ENCODE data around the gene ZNF100.
"Not testable (repeated sequence)": the region's sequence is repeated elsewhere in the genome, so short reads cannot be mapped to it uniquely, and the experiment has no call there.

Gene ZNF100

GRCh38 chr19:21786936-21787335 lies 19.6 kb upstream of the ZNF100 start:
- H3K9me3 ChIP-seq (replicated peaks in 1 of 2; ENCODE audit: control insufficient read depth in 2 of 2, insufficient read depth in 1 of 2, low read depth in 1 of 2, low read length in 2 of 2): peaks cover 0 to 4% of the 10 kb centered on the region in 2 donors
- no peak for DNase-seq (ENCODE audit: low spot score)
- no peaks in the 10 kb centered on the region for H3K36me3 ChIP-seq (replicated peaks in 1 of 2; ENCODE audit: control insufficient read depth in 2 of 2, insufficient read depth in 2 of 2, low read length in 2 of 2)
- no peak overlapping the region for H3K23ac ChIP-seq (ENCODE audit: low read depth, low read length, poor library complexity)
- no peak overlapping the region for H4K8ac ChIP-seq (ENCODE audit: low read depth, low read length)
- H3K9ac ChIP-seq (ENCODE audit: low read depth, low read length, poor library complexity): no peak overlapping the region
- H3K4ac ChIP-seq (ENCODE audit: low read length): no peak overlapping the region
- H4K91ac ChIP-seq (ENCODE audit: low read depth, low read length, poor library complexity): no peak overlapping the region
- H2BK5ac ChIP-seq (ENCODE audit: low read length): no peak overlapping the region
- H3K14ac ChIP-seq (ENCODE audit: low read length): no peak overlapping the region
- no peak overlapping the region for H3K27ac ChIP-seq (replicated peaks; ENCODE audit: low read length)
- WGBS, 2 donors (ENCODE audit: extremely low coverage in 2 of 2, insufficient read length in 2 of 2, insufficient replicate concordance in 1 of 2): no CpG with 5 or more reads among the region's 3 CpGs
- H3K4me3 ChIP-seq (ENCODE audit: low read length in 2 of 2): no peak overlapping the region
- no peak overlapping the region for H2BK15ac ChIP-seq (ENCODE audit: low read length)
- no peaks in the 10 kb centered on the region for H3K27me3 ChIP-seq (ENCODE audit: control insufficient read depth in 3 of 3, insufficient read depth in 3 of 3, low read depth in 1 of 3, low read length in 3 of 3)
- no peaks in the 10 kb centered on the region for H3K4me1 ChIP-seq (ENCODE audit: control insufficient read depth in 2 of 2, insufficient read depth in 1 of 2, low read depth in 1 of 2, low read length in 2 of 2)
- no peak overlapping the region for H2BK120ac ChIP-seq (ENCODE audit: low read depth, low read length)
- no peaks in the 10 kb centered on the region for H3K79me1 ChIP-seq (ENCODE audit: low read depth, low read length)
- H2BK12ac ChIP-seq (ENCODE audit: low read length): no peak overlapping the region
- no peak overlapping the region for H3K4me2 ChIP-seq (ENCODE audit: insufficient read depth, low read length, poor library complexity, severe bottlenecking)
- no peak overlapping the region for H2AK5ac ChIP-seq (ENCODE audit: low read depth, low read length)
- no peak overlapping the region for H2AFZ ChIP-seq (ENCODE audit: low read length)
- H3K18ac ChIP-seq (ENCODE audit: low read length): no peak overlapping the region

DNA sequence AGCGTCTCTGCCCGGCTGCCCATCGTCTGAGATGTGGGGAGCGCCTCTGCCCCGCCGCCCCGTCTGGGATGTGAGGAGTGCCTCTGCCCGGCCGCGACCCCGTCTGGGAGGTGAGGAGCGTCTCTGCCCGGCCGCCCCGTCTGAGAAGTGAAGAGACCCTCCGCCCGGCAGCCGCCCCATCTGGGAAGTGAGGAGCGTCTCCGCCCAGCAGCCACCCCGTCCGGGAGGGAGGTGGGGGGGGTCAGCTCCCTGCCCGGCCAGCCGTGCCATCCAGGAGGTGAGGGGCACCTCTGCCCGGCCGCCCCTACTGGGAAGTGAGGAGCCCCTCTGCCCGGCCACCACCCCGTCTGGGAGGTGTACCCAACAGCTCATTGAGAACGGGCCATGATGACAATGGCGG lies 8.4 kb upstream of the ZNF100 start:
- H3K4me3 ChIP-seq (ENCODE audit: low read length in 2 of 2); H3K79me1 ChIP-seq (ENCODE audit: low read depth, low read length); H3K36me3 ChIP-seq (replicated peaks in 1 of 2; ENCODE audit: control insufficient read depth in 2 of 2, insufficient read depth in 2 of 2, low read length in 2 of 2); H3K9me3 ChIP-seq (replicated peaks in 1 of 2; ENCODE audit: control insufficient read depth in 2 of 2, insufficient read depth in 1 of 2, low read depth in 1 of 2, low read length in 2 of 2); H2BK15ac ChIP-seq (ENCODE audit: low read length); H2AFZ ChIP-seq (ENCODE audit: low read length); H2BK12ac ChIP-seq (ENCODE audit: low read length); H3K27me3 ChIP-seq (ENCODE audit: control insufficient read depth in 3 of 3, insufficient read depth in 3 of 3, low read depth in 1 of 3, low read length in 3 of 3); H3K4ac ChIP-seq (ENCODE audit: low read length); H3K23ac ChIP-seq (ENCODE audit: low read depth, low read length, poor library complexity); H3K4me2 ChIP-seq (ENCODE audit: insufficient read depth, low read length, poor library complexity, severe bottlenecking); H2AK5ac ChIP-seq (ENCODE audit: low read depth, low read length); H3K18ac ChIP-seq (ENCODE audit: low read length); H2BK120ac ChIP-seq (ENCODE audit: low read depth, low read length); H4K8ac ChIP-seq (ENCODE audit: low read depth, low read length); H3K4me1 ChIP-seq (ENCODE audit: control insufficient read depth in 2 of 2, insufficient read depth in 1 of 2, low read depth in 1 of 2, low read length in 2 of 2); H3K14ac ChIP-seq (ENCODE audit: low read length); H4K91ac ChIP-seq (ENCODE audit: low read depth, low read length, poor library complexity); H3K9ac ChIP-seq (ENCODE audit: low read depth, low read length, poor library complexity); H2BK5ac ChIP-seq (ENCODE audit: low read length); DNase-seq (ENCODE audit: low spot score); H3K27ac ChIP-seq (replicated peaks; ENCODE audit: low read length): not testable (repeated sequence)
- WGBS, 2 donors (ENCODE audit: extremely low coverage in 2 of 2, insufficient read length in 2 of 2, insufficient replicate concordance in 1 of 2): no CpG with 5 or more reads among the region's 30 CpGs

GRCh38 chr19:21766705-21767064 lies 694 bp downstream of the ZNF100 start:
- H2BK5ac ChIP-seq (ENCODE audit: low read length); H2BK120ac ChIP-seq (ENCODE audit: low read depth, low read length); DNase-seq (ENCODE audit: low spot score); H3K4ac ChIP-seq (ENCODE audit: low read length); H3K27me3 ChIP-seq (ENCODE audit: control insufficient read depth in 3 of 3, insufficient read depth in 3 of 3, low read depth in 1 of 3, low read length in 3 of 3); H2AK5ac ChIP-seq (ENCODE audit: low read depth, low read length); H3K4me1 ChIP-seq (ENCODE audit: control insufficient read depth in 2 of 2, insufficient read depth in 1 of 2, low read depth in 1 of 2, low read length in 2 of 2); H3K14ac ChIP-seq (ENCODE audit: low read length); H3K18ac ChIP-seq (ENCODE audit: low read length); H3K79me1 ChIP-seq (ENCODE audit: low read depth, low read length); H2BK15ac ChIP-seq (ENCODE audit: low read length); H2BK12ac ChIP-seq (ENCODE audit: low read length); H4K8ac ChIP-seq (ENCODE audit: low read depth, low read length); H4K91ac ChIP-seq (ENCODE audit: low read depth, low read length, poor library complexity): not testable (repeated sequence)
- Histone ChIP-seq H3K4me3 (ENCODE audit: low read length in 2 of 2) (peak overlapping the region; percentile 86 to 92), H3K9me3 (replicated peaks in 1 of 2; ENCODE audit: control insufficient read depth in 2 of 2, insufficient read depth in 1 of 2, low read depth in 1 of 2, low read length in 2 of 2) (peaks cover 2 to 44% of the 10 kb centered on the region in 2 donors), H3K27ac (replicated peaks; ENCODE audit: low read length) (peak overlapping the region; percentile 88), H3K36me3 (replicated peaks in 1 of 2; ENCODE audit: control insufficient read depth in 2 of 2, insufficient read depth in 2 of 2, low read length in 2 of 2) (peaks cover 24 to 45% of the 10 kb centered on the region in 2 donors), H3K4me2 (ENCODE audit: insufficient read depth, low read length, poor library complexity, severe bottlenecking) (peak overlapping the region; percentile 62), H3K23ac (ENCODE audit: low read depth, low read length, poor library complexity) (peak overlapping the region; percentile 97), H2AFZ (ENCODE audit: low read length) (peak overlapping the region; percentile 85), H3K9ac (ENCODE audit: low read depth, low read length, poor library complexity) (peak overlapping the region; percentile 30)
- no CpG with 5 or more reads among the region's 19 CpGs for WGBS, 2 donors (ENCODE audit: extremely low coverage in 2 of 2, insufficient read length in 2 of 2, insufficient replicate concordance in 1 of 2)

GRCh38 chr19:21765151-21765550 lies 2.2 kb downstream of the ZNF100 start:
- no peak for DNase-seq (ENCODE audit: low spot score)
- H2BK15ac ChIP-seq (ENCODE audit: low read length): no peak overlapping the region
- peaks cover 3 to 60% of the 10 kb centered on the region in 2 donors for H3K9me3 ChIP-seq (replicated peaks in 1 of 2; ENCODE audit: control insufficient read depth in 2 of 2, insufficient read depth in 1 of 2, low read depth in 1 of 2, low read length in 2 of 2)
- H3K27me3 ChIP-seq (ENCODE audit: control insufficient read depth in 3 of 3, insufficient read depth in 3 of 3, low read depth in 1 of 3, low read length in 3 of 3): no peaks in the 10 kb centered on the region
- no peak overlapping the region for H2AFZ ChIP-seq (ENCODE audit: low read length)
- H3K4me1 ChIP-seq (ENCODE audit: control insufficient read depth in 2 of 2, insufficient read depth in 1 of 2, low read depth in 1 of 2, low read length in 2 of 2): peaks cover 0 to 3% of the 10 kb centered on the region in 2 donors
- H3K18ac ChIP-seq (ENCODE audit: low read length): no peak overlapping the region
- no peak overlapping the region for H3K4ac ChIP-seq (ENCODE audit: low read length)
- H3K14ac ChIP-seq (ENCODE audit: low read length): no peak overlapping the region
- H3K23ac ChIP-seq (ENCODE audit: low read depth, low read length, poor library complexity): no peak overlapping the region
- no peak overlapping the region for H3K9ac ChIP-seq (ENCODE audit: low read depth, low read length, poor library complexity)
- no peak overlapping the region for H2AK5ac ChIP-seq (ENCODE audit: low read depth, low read length)
- H4K91ac ChIP-seq (ENCODE audit: low read depth, low read length, poor library complexity): no peak overlapping the region
- H2BK12ac ChIP-seq (ENCODE audit: low read length): no peak overlapping the region
- H3K36me3 ChIP-seq (replicated peaks in 1 of 2; ENCODE audit: control insufficient read depth in 2 of 2, insufficient read depth in 2 of 2, low read length in 2 of 2): peaks cover 28 to 61% of the 10 kb centered on the region in 2 donors
- no peak overlapping the region for H4K8ac ChIP-seq (ENCODE audit: low read depth, low read length)
- no peak overlapping the region for H3K4me2 ChIP-seq (ENCODE audit: insufficient read depth, low read length, poor library complexity, severe bottlenecking)
- no peak overlapping the region for H3K27ac ChIP-seq (replicated peaks; ENCODE audit: low read length)
- no peak overlapping the region for H2BK120ac ChIP-seq (ENCODE audit: low read depth, low read length)
- no peak overlapping the region for H2BK5ac ChIP-seq (ENCODE audit: low read length)
- H3K4me3 ChIP-seq (ENCODE audit: low read length in 2 of 2): peak overlapping the region in 1 of 2 donors; percentile 16
- H3K79me1 ChIP-seq (ENCODE audit: low read depth, low read length): peaks cover 2% of the 10 kb centered on the region

All from neuronal stem cell (in vitro differentiated cells).